Smooth muscle cell (in vitro differentiated cells): ENCODE results near the gene SAV1. TPM values are rescaled to one million over a fixed set of nuclear protein-coding genes. Genes with fewer than 3 reads are reported as not detected.

ENCODE experiments used
- DNase-seq: peaks from one replicate; lab custom pipeline; 2025; ENCODE audit not compliant: unreplicated experiment; lab: John Stamatoyannopoulos, UW
- H2AFZ ChIP-seq: fragments of 200-600 bp; sonication (generic); 2 replicates; pipeline ENCODE4 v1.6.0; 2016; ENCODE audit warnings: antibody characterized with exemption, low read depth, mild to moderate bottlenecking
- H3F3A ChIP-seq: fragments of 200-600 bp; sonication (generic); 2 replicates; pipeline ENCODE4 v1.6.0; 2017; ENCODE audit warnings: antibody characterized with exemption, low read depth
- H3K27ac ChIP-seq: fragments of 200-600 bp; sonication (generic); 2 replicates; pipeline ENCODE4 v1.5.1; 2016; ENCODE audit warnings: low read depth, mild to moderate bottlenecking
- H3K27me3 ChIP-seq: fragments of 200-600 bp; sonication (generic); 2 replicates; pipeline ENCODE4 v1.6.1; 2016; ENCODE audit warnings: low read depth, mild to moderate bottlenecking
- H3K36me3 ChIP-seq: fragments of 200-600 bp; sonication (generic); 2 replicates; pipeline ENCODE4 v1.5.1; 2016; ENCODE audit warnings: low read depth
- H3K4me1 ChIP-seq: fragments of 200-600 bp; sonication (generic); 2 replicates; pipeline ENCODE4 v1.5.1; 2016; ENCODE audit warnings: low read depth
- H3K4me2 ChIP-seq: fragments of 200-600 bp; sonication (generic); 2 replicates; pipeline ENCODE4 v1.6.0; 2016; ENCODE audit warnings: mild to moderate bottlenecking
- H3K4me3 ChIP-seq: fragments of 200-600 bp; sonication (generic); 2 replicates; pipeline ENCODE4 v1.5.1; 2016; ENCODE audit warnings: mild to moderate bottlenecking
- H3K79me2 ChIP-seq: fragments of 200-600 bp; sonication (generic); 2 replicates; pipeline ENCODE4 v1.6.0; 2016; ENCODE audit warnings: low read depth, mild to moderate bottlenecking
- H3K9ac ChIP-seq: fragments of 200-600 bp; sonication (generic); 2 replicates; pipeline ENCODE4 v1.6.0; 2016; ENCODE audit warnings: low read depth
- H3K9me3 ChIP-seq: fragments of 200-600 bp; sonication (generic); replicated peaks from 2 replicates; pipeline ENCODE4 v1.5.1; 2016; ENCODE audit warnings: low read depth
- H4K20me1 ChIP-seq: fragments of 200-600 bp; sonication (generic); 2 replicates; pipeline ENCODE4 v1.6.0; 2016; ENCODE audit warnings: low read depth
- WGBS: methylation state at CpG from one replicate; pipeline ENCODE4 v1.1.7; 2016; ENCODE audit warnings: low lambda C conversion rate; 5-methylcytosine and 5-hydroxymethylcytosine counted together
- polyA plus RNA-seq: library from polyadenylated mRNA; unstranded; fragments of >200 nt; fragmentation: Nextera tagmentation; extraction: Ambion mirVana; gene quantifications from 2 replicates; pipeline ENCODE4 v1.2.1, GENCODE V29; 2016
- total RNA-seq: library from RNA; depleted of rRNA; stranded (reverse); fragments of >200 nt; gene quantifications from 2 replicates; pipeline ENCODE4 v1.2.3, GENCODE V29; 2014
- TF ChIP-seq, protein P1 (sequence below): fragments of 200-600 bp; sonication (generic); IDR thresholded peaks from 2 replicates; pipeline ENCODE4 v1.5.1; 2017; ENCODE audit warnings: borderline replicate concordance, mild to moderate bottlenecking, antibody characterized with exemption; ENCODE audit not compliant: insufficient read depth, poor library complexity, severe bottlenecking

SAV1 gene
- total and polyA plus RNA-seq, 2 experiments from 2014 or later, result 17.7 to 24.8 TPM

DNA sequence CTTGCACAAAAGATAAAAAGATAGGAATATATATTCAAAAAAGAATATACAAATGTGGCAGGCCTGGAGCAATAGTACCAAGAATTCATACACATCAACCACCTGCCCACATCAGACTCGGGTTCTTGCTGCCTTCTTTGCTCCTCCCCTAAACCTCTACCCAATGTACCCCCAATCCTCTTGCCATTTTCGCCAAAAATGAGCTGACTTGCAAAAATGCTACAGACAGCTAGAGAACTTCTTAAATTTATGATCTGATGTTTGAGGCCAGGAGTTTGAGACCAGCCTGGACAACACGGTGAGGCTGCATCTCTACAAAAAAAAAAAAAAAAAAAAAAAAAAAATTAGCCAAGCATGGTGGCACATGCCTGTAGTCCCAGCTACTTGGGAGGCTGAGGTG, 42.9 kb upstream of the SAV1 start:
- DNase-seq, result no peak
- Histone ChIP-seq H3K79me2 (no peaks in the 10 kb centered on the region), H3K4me3 (no peak overlapping the region), H3K9me3 (no peaks in the 10 kb centered on the region), H3K27me3 (no peaks in the 10 kb centered on the region), H3K36me3 (no peaks in the 10 kb centered on the region), H3K4me2 (no peak overlapping the region), H2AFZ (no peak overlapping the region), H3K4me1 (no peaks in the 10 kb centered on the region), H3K9ac (no peak overlapping the region), H4K20me1 (no peaks in the 10 kb centered on the region), H3K27ac (no peak overlapping the region), H3F3A (no peaks in the 10 kb centered on the region)
- 93% methylated on average over 3 of the region's 3 CpGs for WGBS
- TF ChIP-seq, protein P1, sequence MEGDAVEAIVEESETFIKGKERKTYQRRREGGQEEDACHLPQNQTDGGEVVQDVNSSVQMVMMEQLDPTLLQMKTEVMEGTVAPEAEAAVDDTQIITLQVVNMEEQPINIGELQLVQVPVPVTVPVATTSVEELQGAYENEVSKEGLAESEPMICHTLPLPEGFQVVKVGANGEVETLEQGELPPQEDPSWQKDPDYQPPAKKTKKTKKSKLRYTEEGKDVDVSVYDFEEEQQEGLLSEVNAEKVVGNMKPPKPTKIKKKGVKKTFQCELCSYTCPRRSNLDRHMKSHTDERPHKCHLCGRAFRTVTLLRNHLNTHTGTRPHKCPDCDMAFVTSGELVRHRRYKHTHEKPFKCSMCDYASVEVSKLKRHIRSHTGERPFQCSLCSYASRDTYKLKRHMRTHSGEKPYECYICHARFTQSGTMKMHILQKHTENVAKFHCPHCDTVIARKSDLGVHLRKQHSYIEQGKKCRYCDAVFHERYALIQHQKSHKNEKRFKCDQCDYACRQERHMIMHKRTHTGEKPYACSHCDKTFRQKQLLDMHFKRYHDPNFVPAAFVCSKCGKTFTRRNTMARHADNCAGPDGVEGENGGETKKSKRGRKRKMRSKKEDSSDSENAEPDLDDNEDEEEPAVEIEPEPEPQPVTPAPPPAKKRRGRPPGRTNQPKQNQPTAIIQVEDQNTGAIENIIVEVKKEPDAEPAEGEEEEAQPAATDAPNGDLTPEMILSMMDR, result no peak

DNA sequence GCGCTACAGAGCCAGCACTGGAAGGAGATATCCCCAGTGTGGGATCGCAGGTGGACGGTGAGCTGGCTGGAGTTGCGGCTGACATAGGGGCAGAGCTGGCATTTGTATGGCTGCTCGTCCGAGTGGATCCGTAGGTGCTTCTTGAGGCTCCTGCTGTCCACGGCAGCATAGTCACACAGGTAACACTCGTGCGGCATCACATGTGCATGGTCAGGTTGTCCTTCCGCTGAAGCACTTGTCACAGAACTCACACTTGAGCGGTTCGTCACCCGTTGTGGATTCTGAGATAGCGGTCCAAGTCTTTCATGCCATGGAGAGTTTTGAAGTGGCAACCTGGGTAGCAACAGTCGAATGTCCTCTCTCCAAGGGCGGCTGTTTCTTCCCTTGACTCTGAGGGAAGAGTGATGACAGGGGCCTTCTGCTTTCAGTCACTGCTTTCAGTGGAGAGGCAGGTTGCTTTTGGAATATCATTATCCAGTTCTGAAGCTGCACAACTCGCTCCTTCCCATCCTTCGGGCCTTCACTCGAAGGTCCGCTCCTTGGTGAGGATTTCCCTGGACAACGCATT, 37.0 kb upstream of the SAV1 start:
- no peak overlapping the region for H3K4me2 ChIP-seq
- H3F3A ChIP-seq, result no peaks in the 10 kb centered on the region
- H3K9ac ChIP-seq, result no peak overlapping the region
- DNase-seq, result no peak
- 94% methylated on average over 22 of the region's 22 CpGs for WGBS
- no peaks in the 10 kb centered on the region for H3K79me2 ChIP-seq
- H3K9me3 ChIP-seq, result no peaks in the 10 kb centered on the region
- no peaks in the 10 kb centered on the region for H4K20me1 ChIP-seq
- TF ChIP-seq, protein P1, result no peak
- no peak overlapping the region for H3K27ac ChIP-seq
- H3K4me1 ChIP-seq, result no peaks in the 10 kb centered on the region
- no peaks in the 10 kb centered on the region for H3K27me3 ChIP-seq
- no peaks in the 10 kb centered on the region for H3K36me3 ChIP-seq
- no peak overlapping the region for H3K4me3 ChIP-seq
- no peak overlapping the region for H2AFZ ChIP-seq

DNA sequence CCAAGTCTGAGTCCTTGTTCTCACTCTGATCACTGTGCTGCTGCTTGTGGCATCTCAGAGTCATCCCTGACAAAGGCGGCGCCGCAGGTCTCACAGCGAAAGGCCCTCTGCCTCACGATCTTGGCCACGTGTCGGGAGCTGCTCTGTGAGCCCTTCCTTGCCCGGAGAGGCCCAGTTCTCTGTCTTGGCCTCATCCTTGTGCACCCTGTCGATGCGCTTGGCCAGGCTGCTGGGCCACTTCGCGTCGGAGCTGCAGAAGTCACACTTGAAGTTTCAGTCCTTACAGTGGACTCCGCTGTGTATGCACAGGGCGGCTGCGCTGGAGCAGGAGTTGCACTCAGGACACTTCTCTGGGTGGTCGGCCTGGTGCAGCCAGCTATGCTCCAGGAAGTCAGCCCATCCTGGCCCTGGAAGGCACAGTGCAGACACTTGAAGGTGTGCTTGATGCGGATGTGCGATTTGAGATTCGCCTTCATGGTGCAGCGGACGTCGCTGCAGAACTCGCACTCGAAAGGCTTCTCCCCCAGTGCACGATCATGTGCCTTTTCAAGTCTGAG, 36.4 kb upstream of the SAV1 start:
- no peak overlapping the region for H3K9ac ChIP-seq
- H3K79me2 ChIP-seq, result no peaks in the 10 kb centered on the region
- DNase-seq, result no peak
- no peak overlapping the region for H2AFZ ChIP-seq
- no peak overlapping the region for H3K27ac ChIP-seq
- no peaks in the 10 kb centered on the region for H3K4me1 ChIP-seq
- no peaks in the 10 kb centered on the region for H3K27me3 ChIP-seq
- TF ChIP-seq, protein P1, result no peak
- H4K20me1 ChIP-seq, result no peaks in the 10 kb centered on the region
- no peaks in the 10 kb centered on the region for H3K9me3 ChIP-seq
- WGBS, result 94% methylated on average over 26 of the region's 26 CpGs
- no peak overlapping the region for H3K4me3 ChIP-seq
- no peak overlapping the region for H3K4me2 ChIP-seq
- no peaks in the 10 kb centered on the region for H3K36me3 ChIP-seq
- H3F3A ChIP-seq, result no peaks in the 10 kb centered on the region
